ENCODE data around the gene GFER. TPM values are rescaled to one million over a fixed set of nuclear protein-coding genes. Genes with fewer than 3 reads are reported as not detected.

Gene GFER
- total RNA-seq, 1 donor from 2014 or later, result 32.7 TPM

GRCh38 chr16:1981398-1981836 lies 2.6 kb upstream of the GFER start, which contains the start of gene NOXO1:
Gene NOXO1, minus strand, starts transcription at chr16:1981469. Its CDS starts 290 bp downstream, at chr16:1981179.
- no peak for TF ChIP-seq CTCF (IDR thresholded peaks at IDR 0.05; ENCODE audit: insufficient read depth, low read length, poor library complexity, severe bottlenecking)
- Histone ChIP-seq H3K36me3 (ENCODE audit: control insufficient read depth, insufficient read depth, low read length) (peaks cover 7% of the 10 kb centered on the region), H3K27me3 (ENCODE audit: control insufficient read depth, insufficient read depth, low read length) (peaks cover 56% of the 10 kb centered on the region), H3K4me3 (ENCODE audit: low read depth, low read length) (no peak within 1 kb of the TSS)
- DNase-seq (ENCODE audit: low read depth), result no peak

GRCh38 chr16:1982013-1982433 lies 2.0 kb upstream of the GFER start:
- H3K4me3 ChIP-seq (ENCODE audit: low read depth, low read length), result no peak overlapping the region

GRCh38 chr16:1982991-1983543 lies 926 bp upstream of the GFER start:
- Histone ChIP-seq H3K36me3 (ENCODE audit: control insufficient read depth, insufficient read depth, low read length) (peaks cover 6% of the 10 kb centered on the region), H3K27me3 (ENCODE audit: control insufficient read depth, insufficient read depth, low read length) (peaks cover 56% of the 10 kb centered on the region), H3K4me3 (ENCODE audit: low read depth, low read length) (peak overlapping the region; percentile 50)
- peak; percentile 28 for TF ChIP-seq CTCF (IDR thresholded peaks at IDR 0.05; ENCODE audit: insufficient read depth, low read length, poor library complexity, severe bottlenecking)
- DNase-seq (ENCODE audit: low read depth), result no peak

More at GRCh38 chr16:1982013-1982433, 2.0 kb upstream of the GFER start:
- peaks cover 56% of the 10 kb centered on the region for H3K27me3 ChIP-seq (ENCODE audit: control insufficient read depth, insufficient read depth, low read length)
- no peak for DNase-seq (ENCODE audit: low read depth)
- TF ChIP-seq CTCF (IDR thresholded peaks at IDR 0.05; ENCODE audit: insufficient read depth, low read length, poor library complexity, severe bottlenecking), result no peak
- peaks cover 6% of the 10 kb centered on the region for H3K36me3 ChIP-seq (ENCODE audit: control insufficient read depth, insufficient read depth, low read length)

- DNase-seq (ENCODE audit: low read depth), result no peak
- Histone ChIP-seq H3K27me3 (ENCODE audit: control insufficient read depth, insufficient read depth, low read length) (peaks cover 54% of the 10 kb centered on the region), H3K36me3 (ENCODE audit: control insufficient read depth, insufficient read depth, low read length) (peaks cover 5% of the 10 kb centered on the region), H3K4me3 (ENCODE audit: low read depth, low read length) (peak overlapping the region; percentile 79)
- no peak for TF ChIP-seq CTCF (IDR thresholded peaks at IDR 0.05; ENCODE audit: insufficient read depth, low read length, poor library complexity, severe bottlenecking)
Measured at GRCh38 chr16:1984347-1985225, 593 bp downstream of the GFER start.

GRCh38 chr16:1985466-1986150 lies 1.6 kb downstream of the GFER start:
- no peak for TF ChIP-seq CTCF (IDR thresholded peaks at IDR 0.05; ENCODE audit: insufficient read depth, low read length, poor library complexity, severe bottlenecking)
- Histone ChIP-seq H3K36me3 (ENCODE audit: control insufficient read depth, insufficient read depth, low read length) (peaks cover 5% of the 10 kb centered on the region), H3K27me3 (ENCODE audit: control insufficient read depth, insufficient read depth, low read length) (peaks cover 50% of the 10 kb centered on the region), H3K4me3 (ENCODE audit: low read depth, low read length) (no peak overlapping the region)
- no peak for DNase-seq (ENCODE audit: low read depth)

All from kidney epithelial cell (primary cell).